DOHH2 (cell line): ENCODE results near the gene ROBO1.

Source experiments
- H3F3A ChIP-seq: fragments of 200-600 bp; sonication (generic), shearing (Covaris generic); 2 replicates; pipeline ENCODE4 v1.6.0; 2016; ENCODE audit warnings: antibody characterized with exemption, mild to moderate bottlenecking; ENCODE audit not compliant: control insufficient read depth, insufficient read depth
- H3K27ac ChIP-seq: fragments of 200-600 bp; sonication (generic); 2 replicates; pipeline ENCODE4 v1.5.1; 2014; ENCODE audit warnings: low read depth, mild to moderate bottlenecking, low read length, moderate library complexity
- H3K27me3 ChIP-seq: fragments of 200-600 bp; sonication (generic); 2 replicates; pipeline ENCODE4 v1.6.1; 2014; ENCODE audit warnings: mild to moderate bottlenecking, low read length, mixed read lengths; ENCODE audit not compliant: control insufficient read depth
- H3K36me3 ChIP-seq: fragments of 200-600 bp; sonication (generic); 2 replicates; pipeline ENCODE4 v1.6.1; 2014; ENCODE audit warnings: mild to moderate bottlenecking, low read length, moderate library complexity, mixed read lengths; ENCODE audit not compliant: control insufficient read depth
- H3K4me1 ChIP-seq: fragments of 200-600 bp; sonication (generic); 2 replicates; pipeline ENCODE4 v1.6.1; 2014; ENCODE audit warnings: mild to moderate bottlenecking, low read length, mixed read lengths; ENCODE audit not compliant: control insufficient read depth
- H3K4me2 ChIP-seq: fragments of 200-600 bp; sonication (generic); 2 replicates; pipeline ENCODE4 v1.6.0; 2014; ENCODE audit warnings: mild to moderate bottlenecking, low read length, moderate library complexity
- H3K4me3 ChIP-seq: fragments of 200-600 bp; sonication (generic); 2 replicates; pipeline ENCODE4 v1.5.1; 2014; ENCODE audit warnings: mild to moderate bottlenecking, low read length, mixed read lengths
- H3K79me2 ChIP-seq: fragments of 200-600 bp; sonication (generic); 2 replicates; pipeline ENCODE4 v1.6.1; 2014; ENCODE audit warnings: mild to moderate bottlenecking, low read length, mixed read lengths; ENCODE audit not compliant: control insufficient read depth
- H3K9me2 ChIP-seq: fragments of 200-600 bp; sonication (generic); replicated peaks from 2 replicates; pipeline ENCODE4 v1.6.1; 2014; ENCODE audit warnings: mild to moderate bottlenecking, low read length, mixed read lengths; ENCODE audit not compliant: control insufficient read depth
- H3K9me3 ChIP-seq: fragments of 200-600 bp; sonication (generic); 2 replicates; pipeline ENCODE4 v1.6.1; 2014; ENCODE audit warnings: antibody characterized with exemption, low read length, mixed read lengths; ENCODE audit not compliant: control insufficient read depth, insufficient read depth
- H4K20me1 ChIP-seq: fragments of 200-600 bp; sonication (generic); 2 replicates; pipeline ENCODE4 v1.6.0; 2014; ENCODE audit warnings: low read depth, mild to moderate bottlenecking, antibody characterized with exemption, low read length, moderate library complexity; ENCODE audit not compliant: control insufficient read depth, insufficient read depth
- EZH2phosphoT487 ChIP-seq: fragments of 200-600 bp; sonication (generic); IDR thresholded peaks from 2 replicates; pipeline ENCODE4 v1.6.1; 2017; ENCODE audit warnings: borderline replicate concordance, mild to moderate bottlenecking, antibody characterized with exemption, low read length, moderate library complexity, mixed read lengths
- TF ChIP-seq, protein P1 (sequence below): fragments of 200-600 bp; sonication (generic); IDR thresholded peaks from one replicate; pipeline ENCODE4 v1.5.1; 2014; ENCODE audit warnings: antibody characterized with exemption, mild to moderate bottlenecking, low read depth, low read length; ENCODE audit not compliant: poor library complexity, severe bottlenecking

The ROBO1 gene

DNA sequence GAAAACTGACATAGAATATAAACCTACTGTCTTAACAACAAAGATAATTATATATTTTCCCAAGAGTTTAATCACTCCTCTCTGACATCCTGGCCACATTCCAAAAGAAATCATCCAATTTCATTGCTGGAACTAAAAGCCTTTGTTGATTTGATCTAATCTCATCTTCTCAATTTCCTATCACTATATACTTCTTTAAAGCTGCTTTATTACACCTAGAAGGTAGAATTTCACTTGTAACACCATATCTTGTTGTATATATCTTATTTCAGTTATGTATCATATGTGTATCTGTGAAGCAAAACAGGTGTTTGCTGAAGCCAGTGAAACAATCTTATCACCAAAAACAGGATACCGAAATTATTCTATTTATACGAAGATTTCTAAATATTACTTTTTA is 740.2 kb downstream of the ROBO1 start:
- Histone ChIP-seq H3K79me2 (no peaks in the 10 kb centered on the region), H3F3A (no peaks in the 10 kb centered on the region), H4K20me1 (no peaks in the 10 kb centered on the region), H3K4me2 (no peak overlapping the region), H3K9me2 (no peaks in the 10 kb centered on the region), H3K4me1 (no peaks in the 10 kb centered on the region), H3K27me3 (no peaks in the 10 kb centered on the region), H3K4me3 (no peak overlapping the region), H3K9me3 (no peaks in the 10 kb centered on the region), H3K27ac (no peak overlapping the region), H3K36me3 (no peaks in the 10 kb centered on the region)
- no peak for TF ChIP-seq EZH2phosphoT487
- TF ChIP-seq, protein P1, sequence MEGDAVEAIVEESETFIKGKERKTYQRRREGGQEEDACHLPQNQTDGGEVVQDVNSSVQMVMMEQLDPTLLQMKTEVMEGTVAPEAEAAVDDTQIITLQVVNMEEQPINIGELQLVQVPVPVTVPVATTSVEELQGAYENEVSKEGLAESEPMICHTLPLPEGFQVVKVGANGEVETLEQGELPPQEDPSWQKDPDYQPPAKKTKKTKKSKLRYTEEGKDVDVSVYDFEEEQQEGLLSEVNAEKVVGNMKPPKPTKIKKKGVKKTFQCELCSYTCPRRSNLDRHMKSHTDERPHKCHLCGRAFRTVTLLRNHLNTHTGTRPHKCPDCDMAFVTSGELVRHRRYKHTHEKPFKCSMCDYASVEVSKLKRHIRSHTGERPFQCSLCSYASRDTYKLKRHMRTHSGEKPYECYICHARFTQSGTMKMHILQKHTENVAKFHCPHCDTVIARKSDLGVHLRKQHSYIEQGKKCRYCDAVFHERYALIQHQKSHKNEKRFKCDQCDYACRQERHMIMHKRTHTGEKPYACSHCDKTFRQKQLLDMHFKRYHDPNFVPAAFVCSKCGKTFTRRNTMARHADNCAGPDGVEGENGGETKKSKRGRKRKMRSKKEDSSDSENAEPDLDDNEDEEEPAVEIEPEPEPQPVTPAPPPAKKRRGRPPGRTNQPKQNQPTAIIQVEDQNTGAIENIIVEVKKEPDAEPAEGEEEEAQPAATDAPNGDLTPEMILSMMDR: no peak

DNA sequence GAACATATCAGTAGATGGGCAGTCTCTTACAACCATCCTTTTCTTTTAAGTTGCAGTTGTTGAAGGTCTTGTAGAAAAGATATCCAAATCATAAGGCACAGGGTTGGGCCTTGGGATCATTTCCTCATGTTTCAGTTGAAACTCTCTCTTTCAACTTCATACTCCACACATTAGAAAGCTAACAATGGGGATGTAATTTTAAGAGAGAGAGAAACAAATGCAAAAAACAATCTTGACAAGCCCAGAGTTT is 747.9 kb downstream of the ROBO1 start:
- Histone ChIP-seq H3K4me2 (no peak overlapping the region), H3K79me2 (no peaks in the 10 kb centered on the region), H3K4me1 (no peaks in the 10 kb centered on the region), H3K27me3 (no peaks in the 10 kb centered on the region), H3K4me3 (no peak overlapping the region), H3K9me3 (no peaks in the 10 kb centered on the region), H3F3A (no peaks in the 10 kb centered on the region), H3K36me3 (no peaks in the 10 kb centered on the region), H3K27ac (no peak overlapping the region), H4K20me1 (no peaks in the 10 kb centered on the region), H3K9me2 (no peaks in the 10 kb centered on the region)
- TF ChIP-seq EZH2phosphoT487: no peak
- TF ChIP-seq, protein P1: no peak

DNA sequence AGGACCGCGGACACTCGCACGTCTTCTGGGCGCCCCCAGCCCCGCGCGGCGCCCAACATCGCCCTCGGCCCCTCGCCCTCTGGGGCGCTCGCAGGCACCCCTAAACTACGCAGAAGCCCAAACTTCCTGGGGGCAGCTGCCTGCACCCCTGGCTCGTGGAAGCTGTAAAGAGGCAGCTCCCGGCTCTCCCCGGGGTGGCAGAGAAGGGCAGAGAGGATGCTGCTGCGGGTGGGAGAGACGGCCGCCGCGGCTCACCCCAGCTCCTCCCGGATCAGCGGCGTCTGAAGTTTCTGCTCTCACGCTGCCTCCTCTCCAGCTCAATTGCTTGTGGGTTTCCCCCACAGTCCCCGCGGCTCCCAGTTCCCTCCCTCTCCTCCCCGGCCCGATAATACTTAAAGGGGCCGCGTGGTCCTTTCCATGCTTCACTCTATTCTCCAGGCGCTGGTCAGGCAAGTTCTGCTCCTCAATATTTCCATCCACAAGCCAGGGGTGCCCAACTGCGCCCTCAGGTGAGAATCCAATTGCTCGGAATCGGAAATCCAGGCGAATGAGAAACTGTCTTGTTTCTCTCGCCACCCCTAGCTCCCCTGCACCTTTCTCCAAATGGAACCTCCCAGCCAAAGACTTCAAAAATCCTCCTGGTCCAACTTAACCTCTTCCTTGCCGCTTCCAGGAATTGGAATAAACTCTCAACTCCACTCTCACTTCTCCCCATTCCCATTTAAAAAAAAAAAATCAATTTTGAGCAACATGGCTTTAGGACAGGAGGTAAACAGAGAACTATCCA is 748.5 kb downstream of the ROBO1 start:
- H3K27me3 ChIP-seq: no peaks in the 10 kb centered on the region
- H3K79me2 ChIP-seq: no peaks in the 10 kb centered on the region
- no peaks in the 10 kb centered on the region for H3K4me1 ChIP-seq
- no peak overlapping the region for H3K4me2 ChIP-seq
- H4K20me1 ChIP-seq: no peaks in the 10 kb centered on the region
- TF ChIP-seq EZH2phosphoT487: no peak
- TF ChIP-seq, protein P1: no peak
- H3K9me2 ChIP-seq: no peaks in the 10 kb centered on the region
- H3K36me3 ChIP-seq: no peaks in the 10 kb centered on the region
- H3K4me3 ChIP-seq: no peak overlapping the region
- H3F3A ChIP-seq: no peaks in the 10 kb centered on the region
- H3K27ac ChIP-seq: no peak overlapping the region
- no peaks in the 10 kb centered on the region for H3K9me3 ChIP-seq
